HS-27A (cell line): Measurements from ENCODE around the gene NOL6.

Source experiments
- DNase-seq: peaks from one replicate; pipeline ENCODE4 v3.0.0-alpha.2; 2012; ENCODE audit warnings: low read depth, missing footprints

Gene NOL6

DNA sequence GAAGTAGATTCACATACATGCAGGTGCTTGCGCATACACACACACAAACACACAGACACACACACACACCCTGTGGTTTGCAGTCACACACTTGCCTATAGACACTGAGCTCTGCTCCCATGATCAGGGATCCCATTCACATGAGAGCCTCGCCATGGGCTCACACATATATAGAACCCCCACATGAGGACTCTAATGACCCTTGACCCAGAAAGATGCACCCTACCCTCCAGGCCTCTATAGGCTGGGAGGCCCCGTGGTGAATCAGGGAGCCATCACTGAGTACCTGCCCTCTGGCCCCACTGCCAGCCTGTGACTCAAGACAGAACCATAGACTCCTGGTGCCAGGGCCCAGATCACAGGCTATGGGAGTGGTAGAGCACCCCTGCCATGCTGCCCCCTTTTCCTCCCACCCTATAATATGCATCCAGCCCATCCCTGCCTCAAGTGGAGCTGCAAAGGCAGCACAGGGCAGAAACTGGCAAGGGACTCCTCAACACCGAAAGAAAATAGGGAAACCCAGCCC is 23.0 kb downstream of the NOL6 start:
- no peak for DNase-seq

DNA sequence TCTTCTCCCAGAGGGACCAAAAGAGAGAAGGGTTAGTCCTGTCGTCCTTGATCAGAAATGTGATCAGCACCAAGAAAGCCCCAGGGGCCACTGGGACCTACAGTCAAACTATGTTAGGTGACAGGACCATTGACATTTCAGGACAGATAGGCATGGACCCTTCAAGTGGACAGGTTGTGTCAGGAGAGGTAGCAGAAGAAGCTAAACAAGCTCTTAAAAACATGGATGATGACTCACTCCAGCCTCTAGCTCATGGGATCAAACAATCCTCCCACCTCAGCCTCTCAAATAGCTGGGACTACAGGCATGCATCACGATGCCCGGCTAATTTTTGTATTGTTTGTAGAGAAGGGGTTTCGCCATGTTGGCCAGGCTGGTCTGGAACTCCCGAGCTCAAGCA is 24.0 kb downstream of the NOL6 start:
- DNase-seq = no peak

DNA sequence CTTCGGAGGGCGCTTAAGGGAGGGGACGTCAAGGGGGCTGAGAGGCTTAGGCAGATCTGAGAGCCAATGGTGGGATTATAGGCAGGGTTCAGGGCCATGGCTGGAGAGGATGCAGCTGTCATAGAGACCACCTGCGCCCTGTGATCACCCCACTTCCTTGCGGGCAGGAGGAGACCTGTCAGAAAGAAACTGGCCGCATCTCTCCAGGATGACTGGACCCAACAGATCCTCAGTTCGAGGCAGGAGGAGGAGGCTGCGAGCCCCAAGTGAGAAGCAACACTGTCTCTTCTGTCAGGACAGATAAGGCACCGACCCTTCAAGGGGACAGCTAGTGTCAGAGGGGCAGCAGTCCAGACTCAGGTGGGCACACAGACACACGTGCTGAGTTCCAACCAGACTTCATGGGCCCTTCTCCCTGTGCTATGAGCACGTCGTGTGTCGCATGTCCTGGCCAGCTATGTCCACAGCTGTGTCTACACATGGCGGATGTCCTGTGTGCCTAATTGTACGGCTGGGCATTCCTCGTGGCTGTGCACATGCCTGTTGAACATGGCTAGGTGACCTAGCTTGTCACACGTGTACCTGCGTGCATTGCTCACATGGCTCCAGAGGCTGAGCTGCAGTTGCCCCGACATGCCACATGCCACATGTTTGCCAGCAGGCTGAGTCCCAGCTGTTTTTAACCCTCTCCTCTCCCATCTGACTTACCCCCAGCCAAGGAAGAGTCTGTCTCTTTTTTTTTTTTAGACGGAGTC is 25.7 kb downstream of the NOL6 start:
- no peak for DNase-seq

DNA sequence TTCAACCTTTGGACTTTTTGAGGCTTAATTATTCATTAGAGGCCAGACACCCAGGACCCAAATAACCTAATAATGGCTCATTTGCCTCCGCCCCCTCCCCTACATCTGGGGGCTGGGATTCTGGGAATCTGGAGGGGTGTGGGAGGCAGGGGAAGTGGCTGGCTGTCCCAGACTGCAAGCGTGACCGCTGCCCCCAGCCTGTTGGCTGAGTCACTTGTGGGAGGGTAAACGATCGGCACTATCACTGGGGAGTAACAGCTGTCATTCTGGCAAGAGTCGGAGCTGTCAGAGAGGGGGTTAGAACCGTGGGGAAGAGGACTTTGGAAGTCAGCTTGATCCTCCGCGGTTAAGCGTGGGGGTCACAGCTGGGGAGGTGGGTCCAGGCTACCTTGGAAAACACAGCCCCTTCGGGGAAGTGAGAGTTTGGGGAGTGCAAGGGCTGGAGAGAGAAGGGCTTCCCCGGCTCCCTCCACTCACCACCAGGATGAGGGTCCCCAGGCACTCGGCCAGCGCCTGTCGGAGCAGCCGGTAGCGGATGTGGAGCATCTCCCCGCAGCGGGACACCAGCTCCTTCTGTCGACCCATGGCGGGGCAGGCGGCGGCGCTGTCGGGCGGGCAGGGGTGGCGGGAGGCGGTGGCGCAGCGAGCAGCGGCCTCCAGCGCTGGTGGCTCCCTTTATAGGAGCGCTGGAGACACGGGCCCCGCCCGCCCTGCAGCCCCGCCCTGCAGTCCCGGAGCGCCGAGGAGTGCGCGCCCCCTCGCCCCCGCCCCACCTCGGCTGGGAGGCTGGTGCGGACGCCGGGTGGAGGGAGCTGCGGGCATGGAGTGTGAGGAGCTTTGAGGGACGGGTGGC is 26.6 kb downstream of the NOL6 start, which contains the start of gene AQP3:
TSS of gene AQP3 (minus strand) at position 648 of the 853 bp plus-strand sequence. CDS start at position 585, 63 bp downstream.
- DNase-seq = no peak

DNA sequence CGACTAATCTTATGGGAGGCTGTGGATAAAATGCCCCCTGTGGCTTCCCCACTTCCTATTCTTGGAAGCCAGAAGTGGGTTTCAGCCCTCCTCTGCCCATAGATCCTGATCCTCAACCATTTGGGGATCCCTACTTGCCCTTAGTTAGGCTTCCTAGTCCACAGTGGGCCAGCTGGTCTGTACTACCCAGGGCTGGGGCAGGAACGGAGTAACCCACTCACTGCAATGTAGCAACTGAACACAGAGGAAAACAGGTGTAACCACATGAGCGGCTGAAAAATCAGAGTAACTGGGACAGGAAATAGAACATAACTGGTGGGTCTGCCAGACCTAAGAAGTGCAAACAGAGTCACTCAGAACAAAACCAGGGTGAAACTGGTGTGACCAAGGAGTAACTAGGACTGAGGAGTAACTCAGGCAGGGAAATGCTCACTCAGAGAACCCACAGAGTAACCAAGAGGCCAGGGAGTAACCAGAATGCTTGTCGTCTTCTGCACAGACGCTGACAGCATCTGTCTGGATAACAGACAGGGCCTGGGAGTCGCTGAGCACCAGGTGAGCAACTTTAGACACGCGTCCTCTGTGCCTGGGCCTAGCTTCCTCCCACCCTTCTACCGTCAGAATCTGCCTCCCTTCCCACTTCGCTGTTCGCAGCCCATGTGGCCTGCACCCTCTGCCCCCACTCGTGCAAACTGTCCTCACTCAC is 27.3 kb downstream of the NOL6 start:
- DNase-seq = no peak

DNA sequence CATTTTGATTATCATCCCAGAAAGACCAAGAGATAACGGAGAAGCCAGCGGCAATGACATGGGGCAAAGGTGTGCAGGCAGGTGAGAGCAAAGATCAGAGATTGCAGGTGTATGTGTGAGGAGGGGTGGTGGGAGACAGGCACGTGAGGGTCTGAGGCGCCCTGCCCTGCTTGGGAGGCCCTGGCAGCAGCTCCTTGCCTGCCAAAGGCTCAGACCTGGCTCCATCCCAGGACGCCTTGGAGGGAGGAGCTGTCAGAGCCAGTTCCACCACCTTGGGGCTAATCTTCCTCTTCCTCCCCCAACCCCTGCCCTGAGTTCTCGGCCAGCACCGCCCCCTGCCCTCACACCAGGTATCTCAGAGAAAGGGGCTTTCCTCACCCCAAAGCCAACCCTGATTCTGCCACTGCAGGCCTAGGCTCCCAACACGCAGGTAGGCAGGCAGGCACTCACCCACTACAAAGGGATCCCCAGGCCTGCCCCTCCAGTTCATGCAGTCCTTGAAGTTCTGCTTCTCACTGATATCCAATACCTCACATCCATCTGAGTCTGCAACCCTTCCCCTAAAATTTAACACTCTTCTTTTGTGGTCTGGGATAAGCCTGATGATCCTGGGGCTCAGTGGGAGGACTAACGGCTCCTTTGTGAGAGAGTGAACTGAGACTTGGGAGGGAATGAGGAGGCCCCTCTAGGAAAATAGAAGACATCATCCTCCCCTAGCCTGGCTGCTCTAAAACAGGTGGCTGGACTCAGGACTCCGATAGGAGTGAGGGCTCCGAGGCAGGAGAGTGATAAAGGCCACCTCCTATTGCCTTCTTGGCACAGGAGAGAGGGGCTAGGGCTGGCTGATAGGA is 28.1 kb downstream of the NOL6 start:
- no peak for DNase-seq

DNA sequence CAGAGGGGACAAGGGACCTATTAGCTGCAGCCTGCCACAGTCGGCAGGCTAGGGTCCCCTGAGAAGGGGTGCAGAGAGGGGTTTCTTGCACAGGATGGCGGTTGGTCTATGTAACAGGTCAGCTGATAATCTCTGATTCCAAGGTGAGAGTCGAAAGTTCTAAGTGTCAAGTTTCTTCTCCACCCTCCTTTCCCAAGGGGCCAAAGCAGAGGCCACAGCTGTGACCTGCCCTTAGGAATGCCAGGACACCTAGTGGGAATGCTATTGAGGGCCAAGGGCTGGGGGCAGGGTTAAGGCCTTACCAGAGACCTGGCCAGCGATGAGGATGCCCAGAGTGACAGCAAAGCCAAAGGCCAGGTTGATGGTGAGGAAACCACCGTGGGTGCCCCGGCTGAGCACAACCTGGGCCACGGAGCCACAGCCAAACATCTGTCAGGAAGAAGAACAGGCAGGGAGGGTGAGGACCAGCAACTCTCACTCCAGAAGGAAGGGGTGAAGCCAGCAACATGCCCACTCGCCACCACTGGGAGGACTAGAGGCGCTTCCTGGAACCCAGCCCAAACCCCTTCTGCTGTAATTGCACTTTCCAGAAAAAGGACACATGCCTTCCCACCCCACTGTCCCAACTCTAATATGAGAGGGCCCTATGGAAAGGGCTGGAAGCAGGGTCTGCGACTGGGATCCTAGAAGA is 30.1 kb downstream of the NOL6 start:
- DNase-seq = no peak

DNA sequence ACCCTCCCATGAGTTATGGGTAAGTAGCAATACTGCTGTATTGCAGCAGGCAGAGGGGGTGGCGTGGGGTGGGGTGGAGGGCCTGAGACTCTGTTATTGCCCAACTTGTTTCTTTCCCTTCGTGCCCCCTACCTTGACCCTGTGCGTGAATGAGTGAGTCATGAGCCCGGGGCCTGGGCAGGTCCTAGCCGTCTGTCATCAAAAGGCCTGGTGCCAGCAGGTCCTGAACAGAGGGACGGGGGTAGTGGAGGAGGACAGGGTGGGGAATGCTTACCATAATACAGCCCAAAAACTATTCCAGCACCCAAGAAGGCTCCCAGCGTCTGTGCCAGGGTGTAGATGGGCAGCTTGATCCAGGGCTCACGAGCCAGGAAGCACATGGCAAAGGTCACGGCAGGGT is 30.7 kb downstream of the NOL6 start:
- DNase-seq = no peak

DNA sequence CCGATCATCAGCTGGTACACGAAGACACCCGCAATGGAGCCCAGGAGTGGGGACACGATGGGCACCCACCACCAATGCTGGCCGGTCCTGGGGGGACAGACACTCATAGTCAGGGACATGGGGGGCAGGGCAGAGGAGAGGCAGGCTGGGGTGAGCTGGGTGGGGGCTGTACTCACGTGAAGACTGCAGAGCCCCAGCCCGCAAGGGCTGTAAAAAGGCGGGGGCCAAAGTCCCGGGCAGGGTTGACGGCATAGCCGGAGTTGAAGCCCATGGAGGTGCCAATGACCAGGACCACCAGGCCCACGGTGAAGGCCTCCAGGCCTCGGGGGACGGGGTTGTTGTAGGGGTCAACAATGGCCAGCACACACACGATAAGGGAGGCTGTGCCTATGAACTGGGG is 31.6 kb downstream of the NOL6 start:
- no peak for DNase-seq

DNA sequence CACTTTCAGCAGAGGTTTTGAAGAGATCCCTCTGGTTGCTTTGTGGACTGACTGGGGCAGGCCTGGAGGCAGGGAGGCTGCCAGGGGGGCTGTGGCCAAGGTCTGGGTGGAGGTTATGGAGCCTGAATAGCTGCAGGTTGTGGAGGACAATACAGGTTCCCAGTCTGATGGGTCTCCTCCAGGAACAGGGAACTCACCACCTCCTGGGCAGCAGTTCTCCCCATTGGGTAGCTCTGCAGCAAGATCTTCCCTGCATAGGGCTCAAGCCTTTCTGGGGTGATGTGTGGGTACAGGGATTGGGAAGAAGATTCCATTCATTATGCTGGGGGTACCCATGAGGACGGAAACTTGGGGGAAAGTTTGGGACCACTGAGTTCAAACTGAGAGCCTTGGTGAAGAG is 33.1 kb downstream of the NOL6 start:
- no peak for DNase-seq

DNA sequence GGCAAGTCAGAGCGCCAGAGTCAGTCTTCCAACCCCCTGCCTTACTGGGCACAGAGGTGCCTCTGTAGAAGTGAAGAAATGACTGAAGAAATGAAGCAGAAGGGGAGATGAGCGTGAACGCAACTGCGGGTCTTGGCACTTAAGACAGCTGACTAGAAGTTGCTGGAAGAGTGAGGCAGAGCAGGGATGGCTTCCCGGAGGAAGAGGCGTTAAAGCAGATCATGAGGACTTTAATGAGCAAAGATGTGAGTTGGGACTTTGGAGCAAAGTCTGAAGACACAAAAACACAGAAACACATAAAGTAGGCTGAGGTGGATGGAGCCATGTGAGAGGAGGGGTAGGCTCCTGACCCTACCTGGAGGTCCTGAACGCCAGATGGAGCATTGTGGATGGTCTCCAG is 33.5 kb downstream of the NOL6 start:
- DNase-seq = no peak

DNA sequence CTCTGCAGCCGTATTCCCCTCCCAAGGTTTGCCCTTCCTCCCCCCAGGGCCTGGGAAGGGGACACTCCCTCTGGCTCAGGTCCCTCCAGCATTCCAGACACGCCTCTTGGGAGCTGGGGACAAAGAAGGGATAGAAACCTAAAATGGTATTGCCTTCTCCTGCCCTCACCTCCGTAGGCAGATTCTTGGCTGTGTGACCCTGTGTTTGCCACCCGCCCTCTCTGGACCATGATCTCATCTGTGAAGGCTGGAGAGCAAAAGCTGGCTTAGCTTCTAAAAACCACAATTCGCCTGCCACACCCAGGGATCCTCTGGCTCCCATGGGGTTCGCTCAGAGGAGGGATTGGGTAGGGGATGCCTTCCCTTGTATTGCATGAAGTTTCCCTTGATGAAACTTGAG is 34.0 kb downstream of the NOL6 start:
- no peak for DNase-seq

DNA sequence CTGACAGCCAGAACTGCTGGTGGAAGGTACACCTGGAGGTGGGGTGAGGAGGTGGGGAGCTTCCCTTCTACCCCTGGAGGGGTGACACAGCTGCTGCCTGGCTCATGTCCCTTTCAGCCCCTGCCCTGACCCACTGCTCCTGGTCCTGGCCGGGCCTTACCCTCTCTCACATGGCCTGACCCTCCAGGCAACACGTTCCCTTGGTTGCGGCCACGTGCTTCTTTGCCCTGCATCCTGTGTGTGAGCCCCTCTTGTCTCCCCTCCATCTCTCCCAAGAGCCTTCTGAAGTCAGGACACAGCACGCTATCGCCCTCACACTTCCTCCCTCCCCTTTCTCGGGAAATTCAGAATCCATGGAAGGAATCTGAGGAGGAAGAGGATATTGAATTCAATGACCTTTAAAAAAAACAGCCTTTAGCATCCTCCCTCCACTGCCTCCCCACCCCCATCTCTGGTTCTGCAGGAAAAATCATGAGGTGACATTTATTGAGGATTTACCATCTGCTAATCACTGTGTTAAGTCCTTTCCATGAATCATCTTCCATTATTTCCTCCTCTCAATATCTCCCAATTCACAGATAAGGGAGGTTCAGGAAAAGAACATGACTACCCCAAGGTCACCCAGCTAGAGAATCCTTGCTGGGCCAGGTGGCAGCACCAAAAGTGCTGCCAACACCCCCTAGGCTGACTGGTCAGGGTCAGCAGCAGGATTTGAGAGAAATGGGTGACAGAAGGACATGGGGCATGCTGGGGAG is 34.6 kb downstream of the NOL6 start:
- DNase-seq = no peak

DNA sequence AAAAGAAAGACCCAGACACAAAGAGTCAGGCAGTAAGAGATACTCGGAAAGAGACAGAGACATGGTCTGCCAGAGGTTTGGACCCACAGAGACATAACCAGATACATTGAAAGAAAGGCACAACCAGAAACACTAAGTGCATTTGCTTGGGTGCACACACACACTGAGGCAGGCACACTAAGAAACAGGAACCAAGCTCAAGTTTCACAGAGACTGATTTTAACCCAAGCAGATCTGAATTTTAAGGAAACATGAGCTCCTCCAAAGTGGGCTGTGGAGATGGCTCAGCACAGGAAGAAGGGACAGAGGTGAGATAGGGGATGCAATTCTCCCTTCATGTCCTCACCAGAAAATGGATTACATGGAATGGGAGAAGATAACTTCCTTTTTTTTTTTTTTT is 35.8 kb downstream of the NOL6 start:
- no peak for DNase-seq

DNA sequence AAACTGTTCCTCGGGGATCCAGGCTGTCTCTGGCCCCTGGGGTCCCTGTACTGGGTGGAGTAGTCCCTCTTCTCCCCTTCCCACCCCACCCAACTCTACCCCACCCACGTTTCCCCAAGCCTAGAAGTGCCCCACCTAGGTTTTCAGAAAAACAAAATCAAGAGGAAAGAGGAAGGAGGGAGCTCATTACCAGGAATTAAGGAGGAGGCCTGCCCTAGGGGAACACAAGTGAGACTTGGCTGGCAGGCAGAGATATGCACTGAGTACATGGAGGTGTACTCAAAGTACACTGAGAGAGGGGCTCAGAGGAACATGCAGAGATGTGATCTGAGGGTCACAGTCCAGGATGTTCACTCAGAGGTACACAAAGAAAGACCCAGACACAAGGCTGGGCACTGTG is 36.5 kb downstream of the NOL6 start:
- no peak for DNase-seq

DNA sequence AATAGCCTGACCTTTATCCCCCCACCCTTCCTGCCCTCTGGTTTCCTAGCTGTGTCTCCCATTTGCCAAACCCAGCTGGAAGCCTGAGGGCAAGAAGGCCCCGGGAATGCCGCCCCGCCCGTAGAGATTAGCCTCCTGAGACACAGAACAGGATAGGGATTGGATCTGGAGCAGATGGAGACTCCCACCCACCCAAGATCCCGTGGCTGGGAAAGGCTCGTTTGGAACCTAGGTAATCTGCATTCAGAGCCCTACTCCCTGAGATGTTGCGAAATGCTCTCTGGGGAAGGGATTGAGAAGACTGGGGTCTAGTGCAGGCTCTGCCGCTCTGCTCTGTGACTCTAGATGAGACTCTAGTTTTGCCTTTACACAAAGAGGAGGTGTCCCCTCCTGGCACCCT is 37.3 kb downstream of the NOL6 start:
- DNase-seq = no peak

DNA sequence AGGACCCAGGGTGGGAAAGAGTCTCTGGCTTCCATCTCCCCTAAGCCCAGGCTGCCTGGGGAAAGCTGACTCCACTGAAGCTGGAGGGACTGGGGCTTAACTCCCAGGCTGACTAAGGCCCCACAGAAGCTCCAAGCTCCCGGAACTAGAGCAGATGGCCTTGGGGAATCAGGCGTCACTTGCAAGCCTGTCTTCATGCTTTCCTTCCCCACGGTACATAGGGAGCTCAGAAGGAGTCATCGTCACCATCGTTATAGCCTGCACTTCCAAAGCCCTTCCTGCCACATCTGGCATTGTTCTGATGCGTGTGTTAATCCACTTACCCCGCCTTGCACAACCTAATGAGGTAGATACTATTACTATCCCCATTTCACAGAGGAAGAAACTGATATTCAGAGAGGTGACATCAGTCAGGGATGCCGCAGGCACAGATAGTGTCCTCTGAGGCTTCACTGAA is 37.9 kb downstream of the NOL6 start:
- no peak for DNase-seq

DNA sequence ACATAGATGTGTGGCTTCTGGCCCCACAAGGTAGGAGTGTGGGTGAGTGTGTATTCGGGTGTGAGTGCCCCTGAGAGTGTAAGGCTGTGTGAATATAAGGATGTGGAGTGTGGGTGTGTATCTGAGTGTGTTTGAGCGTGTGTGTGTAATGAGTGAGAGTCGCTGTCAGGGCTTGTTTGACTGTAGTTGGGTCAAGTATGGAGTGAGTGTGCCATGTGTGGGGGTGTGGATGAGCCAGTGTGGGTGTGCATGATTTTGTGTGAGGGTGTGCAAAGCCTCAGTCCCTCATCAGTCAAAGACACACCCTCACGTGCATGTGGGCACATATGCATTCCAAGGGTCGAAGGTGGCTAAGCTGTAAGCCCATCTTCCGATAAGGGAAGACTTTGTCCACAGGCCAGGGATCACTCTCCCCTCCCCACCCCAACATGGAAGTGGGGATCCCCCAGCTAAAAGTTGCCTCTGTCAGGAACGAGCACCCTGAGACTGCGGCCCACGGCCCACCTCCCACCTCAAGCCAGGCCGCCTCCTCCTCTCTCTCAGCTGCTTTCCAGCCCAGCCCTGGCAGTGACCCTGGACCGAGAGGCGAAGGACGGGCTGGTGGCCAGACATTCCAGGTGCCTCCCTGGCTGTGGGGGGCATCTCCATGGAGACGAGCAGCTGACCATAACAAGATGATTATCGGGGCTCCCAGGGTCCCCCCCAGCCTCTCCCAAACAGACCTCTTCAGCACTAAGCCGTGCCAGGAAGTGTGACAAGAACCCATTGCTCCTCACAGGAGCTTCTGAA is 39.2 kb downstream of the NOL6 start:
- DNase-seq = no peak

DNA sequence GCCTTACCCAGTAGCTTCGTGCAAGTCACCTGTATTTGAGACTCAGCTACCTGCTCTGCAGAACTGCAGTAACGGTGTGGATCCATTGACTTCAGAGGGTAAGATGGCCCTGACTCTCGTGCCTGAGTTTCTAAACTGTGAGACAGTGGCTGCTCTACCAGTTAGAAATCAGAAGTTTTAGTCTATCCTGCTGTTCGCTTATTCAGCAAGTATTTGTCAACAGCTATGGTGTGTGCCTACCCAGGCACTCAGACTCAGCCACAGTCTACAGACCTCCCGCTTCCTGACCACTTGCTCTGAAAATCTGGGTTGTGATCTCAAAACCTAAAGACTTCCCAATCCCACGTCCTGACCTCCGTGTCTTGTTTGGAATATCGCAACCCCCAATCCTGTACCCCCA is 39.9 kb downstream of the NOL6 start:
- no peak for DNase-seq
